GM19043 (cell line): Measurements from ENCODE around the gene LAMA2.
"Not testable (repeated sequence)": the region's sequence is repeated elsewhere in the genome, so short reads cannot be mapped to it uniquely, and the experiment has no call there.

Experiments used
- ATAC-seq: cut with Tn5 transposase; IDR thresholded peaks from one replicate; pipeline ENCODE4 v1.9.1; 2021; ENCODE audit warnings: low read depth; ENCODE audit not compliant: unreplicated experiment

The LAMA2 gene

DNA sequence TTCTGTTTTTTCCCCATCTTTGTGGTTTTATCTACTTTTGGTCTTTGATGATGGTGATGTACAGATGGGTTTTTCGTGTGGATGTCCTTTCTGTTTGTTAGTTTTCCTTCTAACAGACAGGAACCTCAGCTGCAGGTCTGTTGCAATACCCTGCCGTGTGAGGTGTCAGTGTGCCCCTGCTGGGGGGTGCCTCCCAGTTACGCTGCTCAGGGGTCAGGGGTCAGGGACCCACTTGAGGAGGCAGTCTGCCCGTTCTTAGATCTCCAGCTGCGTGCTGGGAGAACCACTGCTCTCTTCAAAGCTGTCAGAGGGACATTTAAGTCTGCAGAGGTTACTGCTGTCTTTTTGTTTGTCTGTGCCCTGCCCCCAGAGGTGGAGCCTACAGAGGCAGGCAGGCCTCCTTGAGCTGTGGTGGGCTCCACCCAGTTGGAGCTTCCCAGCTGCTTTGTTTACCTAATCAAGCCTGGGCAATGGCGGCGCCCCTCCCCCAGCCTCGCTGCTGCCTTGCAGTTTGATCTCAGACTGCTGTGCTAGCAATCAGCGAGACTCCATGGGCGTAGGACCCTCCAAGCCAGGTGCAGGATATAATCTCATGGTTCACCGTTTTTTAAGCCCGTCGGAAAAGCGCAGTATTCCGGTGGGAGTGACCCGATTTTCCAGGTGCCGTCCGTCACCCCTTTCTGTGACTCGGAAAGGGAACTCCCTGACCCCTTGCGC is 289.5 kb downstream of the LAMA2 start:
- not testable (repeated sequence) for ATAC-seq

DNA sequence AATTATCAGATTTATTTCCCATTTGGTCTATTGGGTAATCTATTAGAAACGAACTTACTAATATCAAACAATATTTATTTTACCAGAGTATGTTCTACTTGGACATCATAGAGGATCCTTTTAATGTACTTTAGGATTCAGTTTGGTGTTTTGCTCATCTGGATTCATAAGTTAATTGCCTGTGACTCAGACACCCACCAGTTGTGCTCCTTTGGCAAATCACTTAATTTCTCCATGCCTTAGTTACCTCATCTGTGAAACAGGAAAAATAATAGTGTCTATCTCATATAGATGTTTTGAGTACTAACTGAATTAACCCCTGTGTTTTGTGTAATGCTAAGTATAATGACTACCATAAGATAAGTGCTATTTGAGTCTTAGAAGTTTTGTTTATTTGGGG is 292.1 kb downstream of the LAMA2 start:
- no peak for ATAC-seq

GRCh38 chr6:129177801-129178200 is 294.9 kb downstream of the LAMA2 start:
- no peak for ATAC-seq

- ATAC-seq = no peak
Observed at GRCh38 chr6:129179283-129179682, 296.3 kb downstream of the LAMA2 start.

DNA sequence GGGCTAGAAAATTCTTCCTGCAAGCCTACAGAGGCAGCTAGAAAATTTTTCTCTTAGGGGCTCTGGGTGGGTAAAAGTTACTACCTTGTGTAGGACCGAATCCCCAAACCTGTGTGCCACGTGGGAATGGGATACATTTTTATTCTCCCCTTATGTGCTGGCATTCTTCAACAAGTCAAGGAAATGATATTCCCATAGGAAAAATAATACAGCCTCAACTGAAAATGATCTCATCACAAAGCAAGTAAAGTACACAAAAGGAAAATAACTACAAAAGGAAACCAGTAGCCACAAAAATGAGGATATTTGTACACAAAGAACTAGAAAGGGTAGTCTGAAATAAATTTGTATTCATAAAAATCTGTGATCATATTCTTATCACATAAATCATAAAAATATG is 298.1 kb downstream of the LAMA2 start:
- ATAC-seq = no peak

- ATAC-seq = no peak
Observed at GRCh38 chr6:129183187-129183591, 300.3 kb downstream of the LAMA2 start.

GRCh38 chr6:129183681-129184301 is 300.9 kb downstream of the LAMA2 start:
- no peak for ATAC-seq

- no peak for ATAC-seq
Observed at GRCh38 chr6:129184324-129184723, 301.4 kb downstream of the LAMA2 start.

DNA sequence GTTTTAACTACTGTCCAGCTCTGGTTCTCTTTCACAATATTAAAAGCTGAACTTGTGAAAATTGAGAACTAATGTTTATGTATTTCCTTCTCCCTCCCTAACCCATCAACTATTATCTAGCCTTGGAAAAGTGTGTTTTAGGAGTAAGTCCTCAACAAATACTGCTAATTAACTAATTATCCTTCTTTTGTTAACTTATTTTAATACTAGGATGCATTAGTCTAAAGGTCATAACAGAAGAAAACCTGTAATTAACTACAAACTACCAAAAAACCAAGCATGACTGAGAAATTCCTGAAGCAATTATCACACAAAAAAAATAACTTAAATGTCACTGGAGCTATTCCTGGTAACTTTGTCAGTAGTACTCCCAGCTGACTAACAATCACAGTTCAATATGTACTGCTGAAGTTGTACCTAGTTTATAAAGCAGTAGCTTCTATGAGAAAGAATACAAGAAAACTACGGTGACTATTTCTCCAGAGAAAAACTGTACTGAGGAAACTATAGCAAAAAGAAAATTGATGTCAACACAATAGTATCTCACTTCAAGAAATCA is 301.9 kb downstream of the LAMA2 start:
- ATAC-seq = no peak

GRCh38 chr6:129186988-129187387 is 304.1 kb downstream of the LAMA2 start:
- no peak for ATAC-seq

GRCh38 chr6:129188306-129188705 is 305.4 kb downstream of the LAMA2 start:
- ATAC-seq = no peak

DNA sequence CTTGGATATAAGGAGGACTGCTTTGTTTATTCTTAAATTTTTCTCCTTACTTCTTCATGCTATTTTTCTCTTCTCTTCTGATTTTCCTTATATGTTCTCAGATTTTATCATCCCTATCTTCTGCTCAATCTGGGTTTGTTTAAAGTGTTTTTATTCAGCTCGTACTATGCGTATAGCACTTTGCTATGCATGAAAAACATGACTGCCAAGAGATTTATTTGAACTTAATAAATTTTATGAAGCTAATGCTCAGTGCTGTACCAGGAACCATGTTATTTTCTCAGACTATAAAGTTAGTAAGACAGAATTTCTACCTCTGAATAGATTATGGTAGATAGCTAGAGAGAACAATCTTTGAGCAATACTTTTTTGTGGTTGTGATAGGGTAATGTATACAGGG is 305.9 kb downstream of the LAMA2 start:
- no peak for ATAC-seq

GRCh38 chr6:129189266-129189665 is 306.3 kb downstream of the LAMA2 start:
- no peak for ATAC-seq

DNA sequence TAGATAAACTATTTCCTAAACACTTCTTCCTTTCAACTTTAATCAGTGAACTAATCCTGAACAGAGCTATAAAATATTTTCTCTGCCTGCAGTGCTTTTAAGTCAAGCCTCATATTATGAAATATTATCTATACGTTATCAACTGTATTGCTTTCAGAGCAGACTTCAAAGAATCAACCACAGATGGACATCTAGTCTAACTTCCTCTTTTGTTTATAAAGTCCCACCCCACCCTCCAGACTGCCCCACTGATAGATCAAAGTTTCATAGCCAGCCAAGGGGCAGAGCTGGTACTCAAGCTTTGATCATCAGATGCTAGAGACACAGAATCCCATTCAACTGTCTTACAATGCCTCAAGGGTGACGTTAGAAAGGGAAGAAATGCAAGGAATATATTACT is 308.3 kb downstream of the LAMA2 start:
- no peak for ATAC-seq

GRCh38 chr6:129192458-129192989 is 309.6 kb downstream of the LAMA2 start:
- ATAC-seq = no peak

GRCh38 chr6:129194306-129194941 is 311.5 kb downstream of the LAMA2 start:
- ATAC-seq = no peak

- no peak for ATAC-seq
Observed at GRCh38 chr6:129195161-129195560, 312.2 kb downstream of the LAMA2 start.

DNA sequence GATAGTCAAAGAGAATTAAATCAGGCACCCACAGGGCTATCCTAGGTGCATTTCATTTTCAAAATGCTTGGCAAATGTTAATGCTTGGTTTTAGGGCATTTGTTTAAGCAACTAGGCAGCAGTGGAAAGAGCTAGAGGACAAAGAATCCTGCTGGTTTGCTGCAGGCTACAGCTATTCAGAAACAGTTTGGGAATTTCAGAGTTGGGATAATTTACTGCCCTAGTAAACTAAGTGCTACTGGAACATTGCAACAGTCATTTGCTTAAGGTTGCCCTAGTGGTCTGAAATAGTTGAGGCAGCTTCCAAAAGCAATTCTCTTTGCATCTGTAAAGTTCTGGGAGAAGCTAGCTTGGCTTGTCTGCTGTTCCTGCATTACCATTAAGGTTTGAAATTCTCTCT is 312.7 kb downstream of the LAMA2 start:
- ATAC-seq = no peak

DNA sequence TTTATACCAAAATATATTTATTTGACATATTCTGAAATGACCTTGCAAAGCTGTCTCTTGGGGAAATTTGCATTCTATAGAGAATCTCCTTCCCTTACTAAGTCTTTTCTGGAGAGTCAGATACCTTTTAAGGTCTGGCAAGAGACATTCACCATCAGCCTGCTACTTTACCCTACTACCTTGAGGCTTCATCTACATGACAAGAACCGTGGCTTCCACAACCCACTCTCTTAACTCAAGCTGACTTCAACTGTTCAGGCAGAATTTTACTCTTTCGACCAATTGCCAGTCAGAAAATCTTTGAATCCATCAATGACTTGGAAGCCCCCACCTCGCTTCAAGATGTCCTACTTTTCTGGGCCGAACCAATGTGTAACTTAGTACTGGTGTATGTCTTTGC is 314.2 kb downstream of the LAMA2 start:
- ATAC-seq = no peak

DNA sequence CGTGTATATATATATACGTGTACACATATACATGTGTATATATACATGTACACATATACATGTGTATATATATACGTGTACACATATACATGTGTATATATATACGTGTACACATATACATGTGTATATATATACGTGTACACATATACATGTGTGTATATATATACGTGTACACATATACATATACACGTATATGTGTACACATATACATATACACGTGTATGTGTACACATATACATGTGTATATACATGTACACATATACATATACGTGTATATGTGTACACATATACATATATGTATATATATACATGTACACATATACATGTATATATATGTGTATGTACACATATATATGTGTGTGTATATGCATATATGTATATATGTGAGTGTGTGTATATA is 317.2 kb downstream of the LAMA2 start:
- no peak for ATAC-seq

GRCh38 chr6:129203190-129203900 is 320.4 kb downstream of the LAMA2 start:
- no peak for ATAC-seq
